GM18519 (cell line): ENCODE data around the gene SMIM22.
A peak's percentile ranks its signal among the peaks of the same experiment; 100 is the strongest.

ENCODE experiments used
- ATAC-seq: cut with Tn5 transposase; IDR thresholded peaks from one replicate; pipeline ENCODE4 v1.9.1; 2021; ENCODE audit warnings: mild to moderate bottlenecking, moderate library complexity; ENCODE audit not compliant: unreplicated experiment, low FRiP score

The SMIM22 gene

GRCh38 chr16:4795181-4795827 is at the start of gene SMIM22:
TSS of gene SMIM22 (plus strand) at chr16:4795369. CDS start at chr16:4795735, 366 bp downstream.
- ATAC-seq = no peak

- ATAC-seq = no peak
Observed at GRCh38 chr16:4746215-4746614, 49.0 kb upstream of the SMIM22 start.

- ATAC-seq = no peak
Observed at GRCh38 chr16:4746991-4747574, 48.1 kb upstream of the SMIM22 start.

GRCh38 chr16:4747906-4748681 is 47.1 kb upstream of the SMIM22 start:
- ATAC-seq = no peak

GRCh38 chr16:4748682-4749411 is 46.3 kb upstream of the SMIM22 start:
- ATAC-seq = no peak

- ATAC-seq = no peak
Observed at GRCh38 chr16:4749700-4750257, 45.4 kb upstream of the SMIM22 start.

GRCh38 chr16:4750896-4751295 is 44.3 kb upstream of the SMIM22 start:
- ATAC-seq = no peak

GRCh38 chr16:4752351-4753100 is 42.6 kb upstream of the SMIM22 start:
- no peak for ATAC-seq

GRCh38 chr16:4753227-4753626 is 41.9 kb upstream of the SMIM22 start:
- ATAC-seq = no peak

GRCh38 chr16:4754865-4755264 is 40.3 kb upstream of the SMIM22 start:
- ATAC-seq = no peak

- no peak for ATAC-seq
Observed at GRCh38 chr16:4755687-4756086, 39.5 kb upstream of the SMIM22 start.

GRCh38 chr16:4760221-4760910 is 34.8 kb upstream of the SMIM22 start:
- no peak for ATAC-seq

- no peak for ATAC-seq
Observed at GRCh38 chr16:4762205-4762604, 33.0 kb upstream of the SMIM22 start.

GRCh38 chr16:4763791-4764190 is 31.4 kb upstream of the SMIM22 start:
- ATAC-seq = no peak

- ATAC-seq = no peak
Observed at GRCh38 chr16:4765511-4766474, 29.4 kb upstream of the SMIM22 start.

- ATAC-seq = peak; percentile 76
Observed at GRCh38 chr16:4766875-4767628, 28.1 kb upstream of the SMIM22 start, which contains the start of gene ZNF500. TSS of gene ZNF500 (minus strand) at chr16:4767162. CDS start at chr16:4765978, 1,184 bp downstream.

GRCh38 chr16:4767872-4768548 is 27.2 kb upstream of the SMIM22 start:
- ATAC-seq = no peak
